Heart right ventricle (tissue), 16 donors: ENCODE measurements around the gene ULBP2. TPM values are rescaled to one million over a fixed set of nuclear protein-coding genes. Genes with fewer than 3 reads are reported as not detected.

Source experiments
- ATAC-seq, 8 donors: fragments of 200-7000 bp; cut with Tn5 transposase; one replicate each; pipeline ENCODE4 v1.9.1; 2020; ENCODE audit warnings: mild to moderate bottlenecking in 8 of 8, moderate library complexity in 8 of 8, moderate number of reproducible peaks in 1 of 8
- DNase-seq, 2 donors: peaks; one replicate each; pipeline ENCODE4 v3.0.0-alpha.2; 2020
- H3K27ac ChIP-seq, 10 donors: fragments of 200-600 bp; sonication (generic) in 2 of 10; one replicate each; pipeline versions ENCODE4 v1.5.0 to v1.8.0; 2020 to 2022; ENCODE audit warnings: mild to moderate bottlenecking in 3 of 10
- H3K27me3 ChIP-seq, 7 donors: fragments of 200-600 bp; one replicate each; pipeline ENCODE4 v1.8.0; 2021 to 2022; ENCODE audit warnings: mild to moderate bottlenecking in 2 of 7
- H3K36me3 ChIP-seq, 9 donors: fragments of 200-600 bp; sonication (generic) in 1 of 9; one replicate each; pipeline versions ENCODE4 v1.5.0 to v1.8.0; 2020 to 2022; ENCODE audit warnings: mild to moderate bottlenecking in 2 of 9
- H3K4me1 ChIP-seq, 9 donors: fragments of 200-600 bp; sonication (generic) in 1 of 9; one replicate each; pipeline versions ENCODE4 v1.5.0 to v1.8.0; 2020 to 2022; ENCODE audit warnings: mild to moderate bottlenecking in 4 of 9
- H3K4me3 ChIP-seq, 10 donors: fragments of 200-600 bp; sonication (generic) in 2 of 10; one replicate each; pipeline versions ENCODE4 v1.5.0 to v1.8.0; 2020 to 2022; ENCODE audit warnings: mild to moderate bottlenecking in 7 of 10, moderate library complexity in 2 of 10
- H3K9me3 ChIP-seq, 11 donors: fragments of 200-600 bp in 10 of 11; sonication (generic) in 2 of 11; one replicate each; pipeline versions ENCODE4 v1.5.0 to v1.8.0; 2013 to 2022; ENCODE audit warnings: mild to moderate bottlenecking in 2 of 11, control low read depth in 1 of 11, moderate library complexity in 1 of 11
- CTCF ChIP-seq, 9 donors: fragments of 200-600 bp; sonication (generic) in 2 of 9; IDR thresholded peaks; one replicate each; pipeline versions ENCODE4 v1.5.0 to v1.8.0; 2021 to 2022; ENCODE audit warnings: antibody characterized with exemption in 9 of 9, mild to moderate bottlenecking in 5 of 9, moderate library complexity in 1 of 9
- WGBS, 2 donors: extraction: QIAGEN DNeasy Blood & Tissue Kit; methylation state at CpG; one replicate each; pipeline ENCODE4 v1.1.7; 2013; ENCODE audit warnings: inconsistent platforms in 1 of 2; 5-methylcytosine and 5-hydroxymethylcytosine counted together
- intact Hi-C, 10 donors: fragments of 100-400 bp; cut with DNase I; formaldehyde crosslinking; loops; one replicate each; pipeline versions ENCODE4 v1.11.1 to v1.14.2; 2022
- polyA plus RNA-seq, 2 donors: library from polyadenylated mRNA; stranded (reverse); fragments of 200-250 nt; gene quantifications; one replicate each; pipeline ENCODE4 v1.2.3, GENCODE V29; 2013
- total RNA-seq, 10 donors: library from RNA; stranded (reverse); fragmentation: NEBNext Ultra II Directional in 3 of 10; extraction: Animal tissue kit (Norgen Biotek cat#: 25700) in 3 of 10; gene quantifications; one replicate each; pipeline versions ENCODE4 v1.2.1 to v1.2.4, GENCODE V29; 2021 to 2023
- donor health status: Arrhythmogenic right ventricular cardiomyopathy.
- donor health status: ischemic (EF 13 %, LVEDD 7.1; RV severe dilation, severe dysfunction).
- donor health status: healthy with polysubstance abuse.
- donor health status: DM: no; HTN: yes; CAD: no.
- donor health status: DM: no; HTN: no; CAD: no.
- donor health status: ischemic (EF 25% LVEDD 6.9; RV normal size, moderate dysfunction).
- donor health status: ischemic (EF 25% LVEDD 5.7; RV mildly dilated, moderate dysfunction).
- donor health status: healthy.
- donor health status: DM: yes; HTN: yes; CAD: no.
- donor health status: Ischemic cardiomyopathy.
- donor health status: ischemic (EF 35%, LVEDD 5.7; RV mildly dilated, moderate dysfunction).
- donor health status: nonischemic (EF 11% LVEDD 7.7; RV severe dilation, severe dysfunction).
- donor health status: DM: yes; HTN: yes; CAD: no.
- donor health status: PGD.
- donor health status: ischemic (EF 29% LVEDD 5.4; RV normal size, mild dysfunction).
- donor health status: nonischemic (EF 23%, LVEDD 6.1; RV moderate dilation, normal function).

ULBP2 gene
- total and polyA plus RNA-seq, 12 donors: 0.46 to 2.7 (median 1.1) TPM; not detected in 1

- H3K27me3 ChIP-seq: peaks cover 0 to 96% (median 77%) of the 10 kb centered on the region in 7 donors
- H3K27ac ChIP-seq: no peak overlapping the region
- whole genome bisulfite sequencing, 2 donors: 66 to 71% methylated on average over 6 of the region's 6 CpGs
- DNase-seq (no peak), ATAC-seq (no peak)
- TF ChIP-seq CTCF (IDR thresholded peaks at IDR 0.05): no peak
- no peaks in the 10 kb centered on the region for H3K9me3 ChIP-seq
- intact Hi-C loops: loop anchor here in 2 of 10 donors (5.0 to 10.0 kb wide), 2 partner anchors 94 to 403 kb away; no protein-coding TSS in a partner anchor
- H3K4me3 ChIP-seq: no peak overlapping the region
- H3K36me3 ChIP-seq: no peaks in the 10 kb centered on the region
- H3K4me1 ChIP-seq: peaks cover 0 to under 1% (median 0%) of the 10 kb centered on the region in 9 donors
These were observed 10.3 kb upstream of the ULBP2 start for GRCh38 chr6:149931501-149931900.

GRCh38 chr6:149933036-149933435 is 8.8 kb upstream of the ULBP2 start:
- H3K9me3 ChIP-seq: no peaks in the 10 kb centered on the region
- WGBS, 2 donors: 46 to 47% methylated on average over 5 of the region's 5 CpGs
- no peak overlapping the region for H3K4me3 ChIP-seq
- DNase-seq (no peak), ATAC-seq (no peak)
- no peak overlapping the region for H3K27ac ChIP-seq
- peaks cover 3 to 97% (median 90%) of the 10 kb centered on the region in 7 donors for H3K27me3 ChIP-seq
- intact Hi-C loops: loop anchor here in 2 of 10 donors (5.0 to 10.0 kb wide), 2 partner anchors 96 to 402 kb away; no protein-coding TSS in a partner anchor
- peaks cover 0 to under 1% (median 0%) of the 10 kb centered on the region in 9 donors for H3K4me1 ChIP-seq
- H3K36me3 ChIP-seq: no peaks in the 10 kb centered on the region
- no peak for TF ChIP-seq CTCF (IDR thresholded peaks at IDR 0.05)

GRCh38 chr6:149933461-149933860 is 8.4 kb upstream of the ULBP2 start:
- Histone ChIP-seq H3K9me3 (no peaks in the 10 kb centered on the region), H3K4me3 (no peak overlapping the region), H3K27ac (no peak overlapping the region), H3K36me3 (no peaks in the 10 kb centered on the region), H3K27me3 (peaks cover 7 to 99% (median 94%) of the 10 kb centered on the region in 7 donors), H3K4me1 (peaks cover 3 to 5% (median 4%) of the 10 kb centered on the region in 9 donors)
- ATAC-seq (no peak), DNase-seq (no peak)
- intact Hi-C loops: loop anchor here in 2 of 10 donors (5.0 to 10.0 kb wide), 2 partner anchors 96 to 401 kb away; no protein-coding TSS in a partner anchor
- 28 to 38% methylated on average over 3 of the region's 3 CpGs for WGBS, 2 donors
- TF ChIP-seq CTCF (IDR thresholded peaks at IDR 0.05): no peak

DNA sequence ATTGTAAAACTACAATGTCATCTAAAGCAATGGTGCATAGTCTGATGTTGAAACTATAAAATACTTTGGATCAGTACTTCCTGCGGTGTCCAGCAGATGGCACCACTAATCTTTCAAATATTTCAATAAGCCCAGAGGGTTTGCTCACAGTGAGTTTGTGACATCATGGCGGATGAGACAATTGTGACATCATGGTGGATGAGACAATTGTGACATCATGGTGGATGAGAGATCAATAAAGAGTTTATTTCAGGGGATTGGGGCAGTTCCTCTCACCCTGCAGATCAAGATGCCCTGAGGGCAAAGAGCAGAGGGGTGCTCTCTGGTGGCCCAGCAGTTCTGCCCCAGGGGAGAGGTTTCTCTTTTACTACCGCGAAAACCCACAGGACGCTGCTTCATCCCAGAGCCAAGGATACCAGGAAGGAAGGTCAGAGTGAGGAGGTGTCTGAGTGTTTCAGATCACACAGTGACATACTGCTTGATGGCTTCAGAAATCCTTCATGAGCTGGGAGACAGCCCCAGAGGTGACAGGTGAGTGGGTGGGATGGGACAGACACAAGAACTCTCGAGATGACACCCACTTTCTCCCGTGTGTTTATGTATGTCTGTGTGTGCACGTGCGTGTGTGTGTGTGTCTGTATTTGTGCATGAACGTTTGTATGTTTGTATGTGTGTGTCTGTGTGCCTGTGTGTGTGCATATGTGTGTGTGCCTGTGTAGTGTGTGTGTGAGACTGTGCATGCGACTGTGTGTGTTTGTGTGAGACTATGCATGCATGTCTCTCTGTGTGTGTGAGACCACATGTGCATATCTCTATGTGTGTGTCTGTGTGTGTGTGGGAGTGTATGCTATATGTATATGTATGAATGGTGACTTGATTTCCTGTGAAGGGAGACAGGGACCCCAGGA is 7.3 kb upstream of the ULBP2 start:
- ATAC-seq: peak in 7 of 8 donors; percentile 59 to 73 (median 68)
- DNase-seq: peak in 1 of 2 donors; percentile 55
- peak; percentile 68 to 87 (median 83) for TF ChIP-seq CTCF (IDR thresholded peaks at IDR 0.05)
- H3K9me3 ChIP-seq: no peaks in the 10 kb centered on the region
- peaks cover 16 to 99% (median 96%) of the 10 kb centered on the region in 7 donors for H3K27me3 ChIP-seq
- H3K27ac ChIP-seq: no peak overlapping the region
- 35 to 38% methylated on average over 11 of the region's 11 CpGs for WGBS, 2 donors
- H3K36me3 ChIP-seq: no peaks in the 10 kb centered on the region
- peaks cover 5 to 14% (median 11%) of the 10 kb centered on the region in 9 donors for H3K4me1 ChIP-seq
- intact Hi-C loops: loop anchor here (1.0 to 10.0 kb wide), 6 partner anchors 73 to 400 kb away; no protein-coding TSS in a partner anchor
- no peak overlapping the region for H3K4me3 ChIP-seq
